CD4-positive, alpha-beta T cell treated with Interleukin-4 for 1 hour (primary cell): ENCODE measurements around the gene KLHDC8A.
A peak's percentile ranks its signal among the peaks of the same experiment; 100 is the strongest.
"Not testable (repeated sequence)": the region's sequence is repeated elsewhere in the genome, so short reads cannot be mapped to it uniquely, and the experiment has no call there.

Experiments used
- DNase-seq, 2 donors: peaks; one replicate each; pipeline ENCODE4 v3.0.0-alpha.2; 2020 to 2022

The KLHDC8A gene

GRCh38 chr1:205370780-205371179 is 14.1 kb upstream of the KLHDC8A start:
- DNase-seq: no peak

DNA sequence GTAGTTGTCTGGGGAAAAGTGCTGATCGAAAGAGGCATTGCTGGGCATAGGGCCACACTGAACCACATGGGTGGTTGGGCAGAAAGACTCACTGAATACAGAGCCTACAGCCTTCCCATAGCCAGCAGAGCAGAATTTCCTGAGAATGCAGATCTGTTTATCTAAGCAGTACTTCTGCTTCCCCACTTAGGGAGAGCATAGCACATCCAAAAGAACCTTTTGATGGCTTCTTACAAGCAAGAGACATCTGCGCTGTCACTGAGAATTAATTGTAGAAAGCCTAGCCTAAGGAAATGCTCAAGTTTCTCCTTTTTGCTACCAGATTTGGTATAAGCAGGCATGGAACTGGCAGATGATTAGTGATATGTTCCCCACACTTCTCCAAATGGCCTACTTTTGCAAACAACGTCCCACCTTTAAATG is 13.0 kb upstream of the KLHDC8A start:
- no peak for DNase-seq

DNA sequence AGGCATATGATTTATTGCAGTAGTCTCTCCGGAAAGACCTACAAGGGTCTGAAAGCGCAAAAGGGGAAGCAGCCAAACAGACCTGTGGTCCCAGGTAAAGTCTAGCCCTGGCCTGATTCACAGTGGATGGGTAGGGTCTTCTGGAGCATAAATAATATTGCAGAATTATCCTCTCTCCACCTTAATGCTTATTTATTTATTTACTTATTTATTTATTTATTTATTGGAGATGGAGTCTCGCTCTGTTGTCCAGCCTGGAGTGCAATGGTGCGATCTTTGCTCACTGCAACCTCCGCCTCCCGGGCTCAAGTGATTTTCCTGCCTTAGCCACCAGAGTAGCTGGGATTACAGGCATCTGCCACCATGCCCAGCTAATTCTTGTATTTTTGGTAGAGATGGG is 11.8 kb upstream of the KLHDC8A start:
- no peak for DNase-seq

- DNase-seq: no peak
Observed at GRCh38 chr1:205365945-205366463, 9.3 kb upstream of the KLHDC8A start.

DNA sequence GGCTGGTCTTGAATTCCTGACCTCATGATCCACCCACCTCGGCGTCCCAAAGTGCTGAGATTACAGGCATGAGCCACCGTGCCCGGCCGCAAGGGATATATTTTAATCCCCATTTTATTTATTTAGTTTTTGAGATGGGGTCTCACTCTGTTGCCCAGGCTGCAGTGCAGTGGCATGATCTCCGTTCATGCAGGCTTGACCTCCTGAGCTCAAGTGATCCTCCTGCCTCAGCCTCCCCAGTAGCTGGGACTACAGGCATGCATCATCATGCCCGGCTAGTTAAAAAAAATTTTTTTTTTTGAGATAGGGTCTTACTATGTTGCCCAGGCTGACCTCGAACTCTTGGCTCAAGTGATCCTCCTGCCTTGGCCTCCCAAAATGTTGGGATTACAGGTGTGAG is 8.4 kb upstream of the KLHDC8A start:
- not testable (repeated sequence) for DNase-seq

GRCh38 chr1:205360891-205361290 is 4.2 kb upstream of the KLHDC8A start:
- DNase-seq: no peak

DNA sequence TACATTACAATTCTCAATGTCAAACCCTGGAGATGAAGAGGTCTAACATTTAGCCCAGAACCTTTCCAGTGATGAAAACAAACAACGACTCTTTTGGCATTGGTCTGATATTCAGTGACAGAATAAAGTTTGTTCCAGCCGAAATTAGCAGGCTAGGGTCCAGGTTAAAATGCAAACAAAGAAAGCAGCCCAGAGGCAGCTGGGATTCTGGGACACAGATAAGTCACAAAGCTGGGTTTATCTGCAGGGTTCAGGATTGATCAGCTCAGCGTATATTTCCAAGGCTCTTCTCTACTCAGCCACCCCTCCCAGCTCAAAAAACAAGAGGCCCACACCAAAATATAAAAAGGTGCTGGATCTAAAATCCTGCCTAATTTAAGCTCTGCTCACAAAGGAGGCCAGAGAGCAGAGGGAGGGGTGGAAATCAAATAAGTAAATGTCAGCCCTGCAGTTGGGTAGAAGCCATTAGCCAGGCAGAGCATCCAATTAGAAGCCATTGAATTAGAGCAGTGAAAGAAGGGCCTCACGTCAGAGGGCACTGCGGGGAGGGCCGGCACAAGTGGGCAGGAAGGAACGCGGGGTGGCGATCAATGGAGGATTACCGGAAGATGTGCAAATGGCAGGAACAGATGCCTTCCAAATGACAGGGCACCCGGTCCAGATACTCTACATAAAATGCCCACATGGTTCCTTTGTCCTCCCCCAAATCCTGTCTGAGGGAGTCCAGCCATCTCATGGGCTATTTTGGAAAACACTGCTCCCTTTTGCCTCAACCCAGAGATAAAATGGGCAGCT is 3.2 kb upstream of the KLHDC8A start:
- no peak for DNase-seq

DNA sequence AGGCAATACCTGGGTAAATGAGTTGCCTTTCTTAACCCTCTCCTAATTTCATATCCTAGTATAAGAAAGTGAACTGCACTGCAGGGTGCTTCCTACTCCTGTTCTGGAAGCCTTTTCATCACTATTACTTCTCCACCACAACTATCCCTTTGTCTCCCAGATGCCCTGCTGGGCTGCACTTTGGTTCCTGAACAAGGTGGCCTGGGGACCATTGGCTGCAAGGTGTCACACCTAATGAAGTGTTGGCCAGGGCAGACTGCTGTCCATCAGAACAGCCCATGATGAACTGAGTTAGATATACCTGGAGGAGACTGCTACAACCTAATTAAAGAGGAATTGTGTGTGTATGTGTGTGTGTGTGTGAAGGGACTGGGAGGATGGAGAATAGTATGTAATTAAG is 1.9 kb upstream of the KLHDC8A start:
- DNase-seq: no peak

- DNase-seq: no peak
Observed at GRCh38 chr1:205357567-205357966, 845 bp upstream of the KLHDC8A start.

- DNase-seq: no peak
Observed at GRCh38 chr1:205355075-205355453, 1.7 kb downstream of the KLHDC8A start.

DNA sequence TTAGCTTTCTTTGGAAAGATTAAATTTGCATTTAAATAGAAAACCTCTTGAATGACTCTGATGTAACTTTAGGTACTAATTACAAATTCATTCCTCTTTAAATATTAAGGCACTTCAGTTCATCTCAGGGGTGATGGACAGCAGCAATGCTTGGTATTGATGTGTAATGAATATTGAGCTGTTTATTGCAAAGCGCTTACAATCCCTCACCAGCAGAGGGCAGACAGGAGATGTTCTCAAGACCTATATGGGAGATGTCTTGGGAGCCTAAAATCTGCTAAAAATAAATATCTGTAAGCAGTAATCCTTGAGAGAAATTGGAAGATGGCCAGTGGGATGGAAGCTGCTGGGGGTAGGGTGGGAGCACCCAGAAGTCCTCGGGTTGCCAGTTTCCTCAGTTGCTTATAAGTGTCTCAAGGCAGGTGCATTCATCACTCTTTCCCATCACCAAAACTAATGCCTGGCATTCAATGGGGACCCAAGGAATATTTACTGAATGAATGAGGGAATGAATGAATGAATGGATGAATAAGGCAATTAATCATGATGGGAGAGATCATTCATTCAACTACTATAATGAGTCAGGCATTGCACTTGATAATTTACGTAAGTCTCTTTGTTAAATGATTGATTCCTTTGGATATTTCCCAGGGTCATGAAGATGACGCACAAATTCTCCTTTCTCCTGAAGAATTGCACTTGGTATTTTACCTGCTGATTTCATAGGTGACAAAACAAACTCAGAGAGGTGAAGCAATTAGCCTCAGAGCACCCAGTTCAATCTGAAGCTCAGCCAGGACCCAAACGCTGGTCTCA is 2.3 kb downstream of the KLHDC8A start:
- DNase-seq: peak; percentile 66 to 67

GRCh38 chr1:205353612-205354011 is 3.1 kb downstream of the KLHDC8A start:
- no peak for DNase-seq

DNA sequence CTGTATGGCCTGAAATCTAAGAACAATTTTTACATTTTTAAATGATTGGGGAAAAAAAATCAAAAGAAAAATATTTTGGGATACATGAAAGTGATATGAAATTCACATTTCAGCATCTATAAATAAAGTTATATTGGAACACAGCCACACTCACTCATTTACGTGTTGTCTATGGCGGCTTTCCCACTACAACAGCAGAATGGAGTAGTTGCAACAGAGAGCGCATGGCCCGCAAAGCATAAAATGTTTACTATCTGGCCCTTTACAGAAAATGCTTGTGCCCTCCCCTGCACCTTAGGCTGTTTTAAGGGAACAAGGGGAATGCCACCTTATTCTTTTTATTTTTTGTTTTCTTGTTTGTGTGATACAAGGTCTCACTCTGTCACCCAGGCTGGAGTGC is 3.5 kb downstream of the KLHDC8A start:
- no peak for DNase-seq

DNA sequence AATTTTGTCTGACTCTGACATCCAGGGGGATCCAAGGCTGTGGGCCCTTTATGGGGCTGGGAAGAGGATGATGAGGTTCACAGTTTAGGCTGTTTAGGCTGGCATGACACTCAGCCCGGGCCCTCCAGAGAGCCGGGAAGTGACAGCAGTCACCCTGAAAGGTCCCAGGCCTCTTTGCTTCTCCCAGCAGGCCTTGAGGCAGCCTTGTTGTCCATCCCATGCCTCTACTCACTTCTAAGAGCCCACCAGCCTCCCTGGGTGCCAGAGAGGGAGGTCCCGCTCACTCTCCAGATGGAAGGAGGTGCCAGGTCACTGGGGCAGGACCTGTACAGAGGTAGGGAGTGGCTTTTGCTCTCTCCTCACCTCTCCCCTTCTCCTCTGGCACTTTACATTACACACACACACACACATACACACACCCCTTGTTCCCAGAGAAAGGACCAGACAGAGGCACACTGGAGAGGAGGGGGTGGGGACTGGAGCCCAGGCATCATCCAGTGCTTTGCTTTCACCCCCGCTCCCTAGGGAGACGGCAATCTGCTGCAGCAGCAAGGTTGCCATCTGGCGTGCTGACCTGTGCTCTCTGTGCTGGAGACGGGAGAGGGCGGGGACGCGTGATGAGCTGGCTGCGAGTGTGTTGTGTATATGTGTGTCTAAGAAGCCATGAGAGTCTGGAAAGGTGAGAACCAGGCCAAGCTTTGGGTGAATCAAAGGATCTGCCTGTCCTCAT is 4.6 kb downstream of the KLHDC8A start:
- DNase-seq: no peak

DNA sequence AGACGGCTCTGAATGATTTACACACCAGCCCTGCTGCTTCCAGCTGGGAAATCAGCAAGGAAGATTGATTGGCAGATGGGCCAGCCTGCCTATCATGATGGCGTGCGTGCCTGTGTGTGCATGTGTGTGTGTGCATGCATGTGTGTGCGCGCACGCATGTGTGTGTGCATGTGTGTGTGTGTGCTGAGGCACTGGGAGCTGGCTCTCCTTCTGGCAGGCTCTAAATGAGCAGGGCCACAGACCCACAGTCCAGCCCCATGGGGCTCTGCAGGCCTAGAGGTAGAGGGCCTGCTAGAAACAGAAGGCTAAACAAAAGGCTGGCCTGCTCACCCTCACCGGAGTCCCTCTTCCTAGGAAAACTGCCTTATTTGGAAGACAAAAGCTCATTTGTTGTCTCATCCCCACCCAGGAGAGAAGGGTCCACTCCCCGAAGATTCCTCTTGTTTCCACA is 6.0 kb downstream of the KLHDC8A start:
- DNase-seq: no peak

DNA sequence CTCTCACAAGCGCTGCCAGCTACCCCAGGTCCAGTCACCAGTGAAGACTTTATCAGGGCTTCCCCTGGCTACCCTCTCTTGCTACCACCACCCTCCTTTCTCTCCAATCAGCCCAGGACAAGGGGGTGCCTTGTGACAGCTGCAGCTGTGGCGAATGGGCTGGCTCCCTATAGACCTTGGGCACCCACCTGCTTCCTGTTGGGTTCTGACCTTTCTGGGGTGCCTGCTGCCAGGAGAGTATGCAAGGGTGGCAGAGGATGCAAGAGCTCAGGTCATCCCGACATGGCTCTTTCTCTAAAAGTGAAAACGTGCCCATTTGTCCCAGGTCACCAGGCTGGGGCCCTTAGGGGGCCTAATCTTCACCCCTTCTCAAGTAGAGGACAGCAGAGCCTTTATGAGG is 6.6 kb downstream of the KLHDC8A start:
- DNase-seq: no peak

DNA sequence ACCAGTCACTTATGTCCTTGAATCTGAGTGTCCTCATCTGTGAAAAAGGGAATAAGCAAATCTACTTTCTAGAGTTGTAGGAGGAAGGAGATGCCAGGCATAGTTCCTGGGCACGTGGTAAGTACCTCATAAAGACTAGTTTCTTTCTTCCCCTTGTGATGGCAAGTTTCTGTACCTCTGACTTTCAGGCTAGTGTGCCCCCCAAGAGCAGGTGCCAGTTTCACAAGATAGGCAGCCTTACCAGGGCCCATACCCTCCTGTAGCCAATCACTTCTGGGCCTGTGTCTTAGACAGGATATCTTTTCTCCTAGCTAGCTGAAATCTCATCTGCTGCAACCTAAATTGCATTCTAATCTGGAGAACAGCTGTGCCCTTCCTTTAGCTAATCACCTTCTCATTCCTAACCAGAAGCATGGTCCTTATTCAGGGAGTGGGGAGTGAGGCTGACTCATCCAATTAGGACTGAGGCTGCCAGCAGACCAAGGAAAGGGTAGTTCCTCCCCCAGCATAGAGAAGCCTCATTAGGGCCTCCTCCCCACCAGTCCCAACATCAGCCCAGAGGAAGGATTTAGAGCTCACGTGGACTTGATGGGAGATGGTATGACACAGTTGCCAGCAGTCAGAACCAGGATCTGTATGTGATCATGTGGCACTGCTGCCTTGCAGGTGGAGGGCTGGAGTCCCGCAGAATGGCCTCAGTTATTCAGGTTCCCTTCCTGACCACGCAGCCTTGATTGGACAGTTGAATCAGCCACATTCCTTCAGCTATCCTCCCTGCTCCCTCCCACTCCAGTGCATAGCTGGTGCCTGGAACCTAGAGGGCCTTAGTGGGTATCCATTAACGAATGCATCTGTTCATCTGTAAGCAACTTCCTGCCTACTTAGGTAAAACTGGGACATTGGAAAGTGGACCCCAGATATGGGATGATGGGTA is 7.9 kb downstream of the KLHDC8A start:
- no peak for DNase-seq

- no peak for DNase-seq
Observed at GRCh38 chr1:205346956-205347574, 9.7 kb downstream of the KLHDC8A start.

DNA sequence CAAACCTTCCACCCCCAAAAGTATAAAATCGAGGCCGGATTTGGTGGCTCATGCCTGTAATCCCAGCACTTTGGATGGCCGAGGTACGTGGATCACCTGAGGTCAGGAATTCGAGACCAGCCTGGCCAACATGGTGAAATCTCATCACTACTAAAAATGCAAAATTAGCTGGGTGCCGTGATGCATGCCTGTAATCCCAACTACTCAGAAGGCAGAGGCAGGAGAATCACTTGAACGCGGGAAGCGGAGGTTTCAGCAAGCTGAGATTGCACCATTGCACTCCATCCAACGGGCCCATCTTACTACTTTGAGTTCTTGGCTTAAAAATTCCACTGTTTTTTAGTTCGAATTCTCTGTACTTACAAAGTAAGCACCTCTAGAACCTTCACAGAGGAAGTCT is 11.0 kb downstream of the KLHDC8A start:
- DNase-seq: no peak

DNA sequence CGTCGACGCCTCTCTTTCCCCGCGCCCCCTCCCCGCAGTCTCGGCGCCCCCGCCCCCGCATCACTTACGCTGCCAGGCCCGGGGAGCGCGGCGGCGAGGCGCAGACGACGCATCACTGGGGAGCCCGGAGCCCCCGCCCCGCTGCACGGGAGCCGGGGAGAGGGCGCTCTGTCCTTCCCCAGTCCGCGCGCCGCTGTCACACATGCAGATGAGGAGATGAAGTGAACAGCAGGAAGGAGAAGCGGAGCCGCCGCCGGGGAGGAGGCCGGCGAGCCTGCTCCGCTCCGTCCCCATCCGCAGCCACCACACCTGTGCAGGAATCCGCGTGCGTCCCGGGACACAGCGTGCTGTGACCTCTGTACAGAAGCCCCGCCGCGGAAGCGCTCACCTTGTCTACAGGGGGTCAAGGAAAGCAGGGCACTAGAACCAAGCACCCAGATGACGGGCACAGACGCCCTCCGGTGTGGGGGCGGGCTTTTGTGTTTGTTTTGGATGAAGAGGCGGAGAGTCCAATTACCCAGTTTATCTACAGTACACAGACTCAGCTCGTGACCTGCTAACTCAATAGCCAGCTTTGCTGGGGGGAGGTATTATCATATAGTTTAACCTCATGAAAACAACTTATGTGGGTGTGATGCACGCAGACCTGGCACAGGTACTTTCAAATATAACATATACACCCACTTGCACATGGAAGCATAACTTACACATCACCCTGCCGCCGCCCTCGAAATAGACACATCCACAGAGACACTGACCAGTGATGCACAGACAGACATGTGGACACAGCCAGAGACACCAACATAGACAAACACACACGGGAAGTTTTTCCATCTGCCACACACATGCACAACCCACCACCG is 12.4 kb downstream of the KLHDC8A start:
- peak; percentile 26 to 31 for DNase-seq
